K562 (cell line): Measurements from ENCODE around the gene SLC4A2. TPM values are rescaled to one million over a fixed set of nuclear protein-coding genes. Genes with fewer than 3 reads are reported as not detected.

Experiments used
- ATF1 ChIP-seq, 2 experiments: fragments of 450-650 bp in 1 of 2; IDR thresholded peaks; 2 replicates each; pipeline ENCODE4 v1.6.1; 2016; ENCODE audit warnings: missing compliant biosample characterization in 1 of 2, missing genetic modification characterization in 1 of 2
- BDP1 ChIP-seq: IDR thresholded peaks from 3 replicates; pipeline ENCODE4 v1.6.1; 2011; ENCODE audit not compliant: insufficient read length, insufficient read depth
- CBFB ChIP-seq: sonication (generic); formaldehyde crosslinking; IDR thresholded peaks from 2 replicates; pipeline ENCODE4 v1.4.0; 2020; ENCODE audit warnings: mild to moderate bottlenecking, missing genetic modification reagents
- CCNT2 ChIP-seq: IDR thresholded peaks from 2 replicates; pipeline ENCODE4 v1.6.1; 2011; ENCODE audit warnings: borderline replicate concordance, low read depth, mild to moderate bottlenecking, moderate library complexity, mixed read lengths, low read length; ENCODE audit not compliant: insufficient read length; ENCODE audit errors: extremely low read depth
- CREB1 ChIP-seq, 2 experiments: sonication (generic) in 1 of 2; formaldehyde crosslinking in 1 of 2; IDR thresholded peaks; 2 replicates each; pipeline versions ENCODE4 v1.6.1 to v1.8.0; 2012 to 2022; ENCODE audit warnings: inconsistent platforms in 1 of 2, mild to moderate bottlenecking in 1 of 2, missing genetic modification reagents in 1 of 2, moderate library complexity in 1 of 2
- EWSR1 ChIP-seq: fragments of 450-650 bp; IDR thresholded peaks from 2 replicates; pipeline ENCODE4 v1.6.1; 2018; ENCODE audit warnings: borderline replicate concordance, mild to moderate bottlenecking, low read depth, moderate library complexity; ENCODE audit not compliant: partially characterized antibody
- HDAC2 ChIP-seq: fragments of 450-650 bp; IDR thresholded peaks from 2 replicates; pipeline ENCODE4 v1.6.1; 2016; ENCODE audit warnings: mild to moderate bottlenecking
- HDAC3 ChIP-seq: fragments of 450-650 bp; IDR thresholded peaks from 2 replicates; pipeline ENCODE4 v1.6.1; 2018; ENCODE audit warnings: borderline replicate concordance, mild to moderate bottlenecking, moderate library complexity; ENCODE audit not compliant: partially characterized antibody
- HSF4 ChIP-seq: fragments of 250-450 bp; sonication (Bioruptor Pico); IDR thresholded peaks from 2 replicates; pipeline ENCODE4 v2.1.2; 2022; ENCODE audit warnings: mild to moderate bottlenecking, moderate library complexity, borderline replicate concordance
- LCOR ChIP-seq: sonication (generic); formaldehyde crosslinking; IDR thresholded peaks from 2 replicates; pipeline ENCODE4 v1.8.0; 2022; ENCODE audit warnings: mild to moderate bottlenecking, missing genetic modification reagents
- NFIC ChIP-seq: fragments of 450-650 bp; IDR thresholded peaks from 2 replicates; pipeline ENCODE4 v1.6.1; 2017; ENCODE audit warnings: mild to moderate bottlenecking, inconsistent platforms
- PCBP1 ChIP-seq: fragments of 200-400 bp; formaldehyde crosslinking; IDR thresholded peaks from 2 replicates; pipeline ENCODE4 v1.6.1; 2018; ENCODE audit warnings: mild to moderate bottlenecking, low read depth, low read length; ENCODE audit not compliant: poor library complexity, severe bottlenecking
- POLR2G ChIP-seq: fragments of 200-400 bp; formaldehyde crosslinking; IDR thresholded peaks from 2 replicates; pipeline ENCODE4 v1.6.1; 2017; ENCODE audit warnings: low read depth, mild to moderate bottlenecking, antibody characterized with exemption, low read length, moderate library complexity
- PTBP1 ChIP-seq: fragments of 200-400 bp; formaldehyde crosslinking; IDR thresholded peaks from 2 replicates; pipeline ENCODE4 v1.6.1; 2017; ENCODE audit warnings: low read depth, low read length
- SUPT5H ChIP-seq: fragments of 450-650 bp; IDR thresholded peaks from 2 replicates; pipeline ENCODE4 v1.6.1; 2016
- TCFL5 ChIP-seq: fragments of 250-450 bp; sonication (Bioruptor Pico); conservative IDR thresholded peaks from 2 replicates; pipeline ENCODE4 v1.6.1; 2021; ENCODE audit warnings: mild to moderate bottlenecking, moderate library complexity, matching md5 sums
- ZNF57 ChIP-seq: fragments of 450-650 bp; formaldehyde crosslinking; IDR thresholded peaks from 2 replicates; pipeline ENCODE4 v1.4.0; 2020; ENCODE audit warnings: mild to moderate bottlenecking, moderate library complexity
- ZNF584 ChIP-seq: fragments of 200-800 bp; sonication (Bioruptor generic); IDR thresholded peaks from 2 replicates; pipeline ENCODE4 v1.6.1; 2016; ENCODE audit warnings: low read depth, mild to moderate bottlenecking, missing genetic modification characterization, missing compliant biosample characterization
- ZNF764 ChIP-seq: fragments of 250-450 bp; sonication (Bioruptor Pico); IDR thresholded peaks from 2 replicates; pipeline ENCODE4 v1.4.0; 2020; ENCODE audit warnings: low read depth, mild to moderate bottlenecking, moderate library complexity
- polyA plus RNA-seq, 8 experiments: library from polyadenylated mRNA; depleted of rRNA in 4 of 8; stranded (reverse) in 5 of 8; unstranded in 3 of 8; fragments of >200 nt; fragmentation: Nextera tagmentation in 2 of 8; fragmentation: Illumina TruSeq in 1 of 8; extraction: Ambion mirVana in 2 of 8; extraction: Trizol in 1 of 8; gene quantifications; 2 replicates each; pipeline versions ENCODE4 v1.2.1 to v1.2.3, GENCODE V29; 2011 to 2014; ENCODE audit warnings: inconsistent platforms in 1 of 8, missing spikeins in 1 of 8
- total RNA-seq, 7 experiments: library from RNA; depleted of rRNA in 6 of 7; stranded (reverse); fragments of >200 nt in 6 of 7; fragmentation: Illumina TruSeq in 2 of 7; extraction: Trizol in 2 of 7; gene quantifications; 2 replicates each; pipeline versions ENCODE4 v1.2.1 to v1.2.3, GENCODE V29; 2011 to 2021; ENCODE audit warnings: low replicate concordance in 1 of 7
- TF ChIP-seq, protein P1 (sequence below), 2 experiments: fragments of 450-650 bp; IDR thresholded peaks; 2 replicates each; pipeline ENCODE4 v1.6.1; 2018; ENCODE audit warnings: mild to moderate bottlenecking in 2 of 2, low read depth in 1 of 2; ENCODE audit not compliant: partially characterized antibody in 2 of 2
- TF ChIP-seq, protein P2 (sequence below): fragments of 250-450 bp; sonication (Bioruptor Pico); IDR thresholded peaks from 2 replicates; pipeline ENCODE4 v1.5.0; 2020; ENCODE audit warnings: mild to moderate bottlenecking, borderline replicate concordance

The SLC4A2 gene
- total and polyA plus RNA-seq, 9 of the 15 experiments (the other 6 are each of a cell fraction or from before 2014, with no cell fraction given): 11.4 to 375 (median 130) TPM

DNA sequence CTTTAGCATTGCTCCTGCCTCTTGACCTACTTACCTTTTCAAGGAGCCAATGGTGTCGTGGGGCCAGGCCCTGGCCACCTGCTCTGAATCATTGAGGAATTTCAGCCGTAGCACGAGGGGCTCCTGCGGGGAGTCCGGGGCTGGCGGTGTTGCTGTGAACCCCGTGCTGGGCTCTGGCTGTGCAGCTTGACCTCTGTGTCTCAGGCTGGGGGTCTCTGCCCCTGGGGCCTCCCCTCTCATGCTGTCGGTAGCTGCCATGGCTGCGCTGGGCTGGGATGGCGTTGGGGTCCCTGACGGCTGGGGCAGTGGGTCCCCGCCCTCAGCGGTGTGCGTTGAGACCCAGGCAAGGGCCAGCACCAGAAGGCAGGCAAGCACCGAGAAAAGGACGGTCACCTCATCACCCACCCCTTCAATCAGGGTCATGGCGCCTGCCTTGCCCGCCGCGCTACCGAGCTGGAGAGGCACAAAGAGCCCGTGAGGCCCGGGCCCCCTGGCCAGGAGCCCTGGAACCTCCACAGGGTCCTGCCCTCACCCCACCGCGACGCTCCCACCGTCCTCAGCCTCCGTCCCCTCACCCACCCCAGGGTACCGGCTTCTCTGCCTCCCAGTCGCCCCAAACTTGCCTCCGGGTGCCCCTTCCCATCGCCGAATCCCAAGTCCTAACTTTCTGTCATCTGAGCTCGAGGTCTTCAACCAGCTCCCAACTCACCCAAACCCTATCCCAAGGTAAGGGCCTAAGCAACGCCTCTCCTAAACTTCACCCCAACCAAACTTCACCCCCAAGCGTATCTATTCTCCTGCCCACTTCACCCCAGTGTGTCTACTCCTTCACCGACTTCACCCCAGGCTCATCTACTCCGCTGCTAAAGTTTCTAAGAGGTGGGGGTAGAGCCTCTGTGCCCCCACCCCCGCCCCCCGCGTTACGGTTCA lies 23.0 kb downstream of the SLC4A2 start (continued):
- TF ChIP-seq, protein P1, sequence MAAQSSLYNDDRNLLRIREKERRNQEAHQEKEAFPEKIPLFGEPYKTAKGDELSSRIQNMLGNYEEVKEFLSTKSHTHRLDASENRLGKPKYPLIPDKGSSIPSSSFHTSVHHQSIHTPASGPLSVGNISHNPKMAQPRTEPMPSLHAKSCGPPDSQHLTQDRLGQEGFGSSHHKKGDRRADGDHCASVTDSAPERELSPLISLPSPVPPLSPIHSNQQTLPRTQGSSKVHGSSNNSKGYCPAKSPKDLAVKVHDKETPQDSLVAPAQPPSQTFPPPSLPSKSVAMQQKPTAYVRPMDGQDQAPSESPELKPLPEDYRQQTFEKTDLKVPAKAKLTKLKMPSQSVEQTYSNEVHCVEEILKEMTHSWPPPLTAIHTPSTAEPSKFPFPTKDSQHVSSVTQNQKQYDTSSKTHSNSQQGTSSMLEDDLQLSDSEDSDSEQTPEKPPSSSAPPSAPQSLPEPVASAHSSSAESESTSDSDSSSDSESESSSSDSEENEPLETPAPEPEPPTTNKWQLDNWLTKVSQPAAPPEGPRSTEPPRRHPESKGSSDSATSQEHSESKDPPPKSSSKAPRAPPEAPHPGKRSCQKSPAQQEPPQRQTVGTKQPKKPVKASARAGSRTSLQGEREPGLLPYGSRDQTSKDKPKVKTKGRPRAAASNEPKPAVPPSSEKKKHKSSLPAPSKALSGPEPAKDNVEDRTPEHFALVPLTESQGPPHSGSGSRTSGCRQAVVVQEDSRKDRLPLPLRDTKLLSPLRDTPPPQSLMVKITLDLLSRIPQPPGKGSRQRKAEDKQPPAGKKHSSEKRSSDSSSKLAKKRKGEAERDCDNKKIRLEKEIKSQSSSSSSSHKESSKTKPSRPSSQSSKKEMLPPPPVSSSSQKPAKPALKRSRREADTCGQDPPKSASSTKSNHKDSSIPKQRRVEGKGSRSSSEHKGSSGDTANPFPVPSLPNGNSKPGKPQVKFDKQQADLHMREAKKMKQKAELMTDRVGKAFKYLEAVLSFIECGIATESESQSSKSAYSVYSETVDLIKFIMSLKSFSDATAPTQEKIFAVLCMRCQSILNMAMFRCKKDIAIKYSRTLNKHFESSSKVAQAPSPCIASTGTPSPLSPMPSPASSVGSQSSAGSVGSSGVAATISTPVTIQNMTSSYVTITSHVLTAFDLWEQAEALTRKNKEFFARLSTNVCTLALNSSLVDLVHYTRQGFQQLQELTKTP (IDR thresholded peaks at IDR 0.05; ENCODE audit: low read depth in 1 of 2, partially characterized antibody in 2 of 2): peak in 1 of 2 experiments; percentile 18
- no peak for TF ChIP-seq ZNF57
- TF ChIP-seq ZNF764: no peak
- no peak for TF ChIP-seq CCNT2
- no peak for TF ChIP-seq PTBP1
- no peak for TF ChIP-seq HDAC3
- no peak for TF ChIP-seq PCBP1
- peak; percentile 42; the same call in 1 of the 2 replicates for TF ChIP-seq LCOR
- no peak for TF ChIP-seq ATF1 (CRISPR knock-in tag; IDR thresholded peaks at IDR 0.05)
- TF ChIP-seq ATF1 (tag; IDR thresholded peaks at IDR 0.05): no peak
- TF ChIP-seq TCFL5 (CRISPR knock-in tag): no peak
- TF ChIP-seq SUPT5H: peak; percentile 75
- no peak for TF ChIP-seq NFIC
- TF ChIP-seq, protein P2, sequence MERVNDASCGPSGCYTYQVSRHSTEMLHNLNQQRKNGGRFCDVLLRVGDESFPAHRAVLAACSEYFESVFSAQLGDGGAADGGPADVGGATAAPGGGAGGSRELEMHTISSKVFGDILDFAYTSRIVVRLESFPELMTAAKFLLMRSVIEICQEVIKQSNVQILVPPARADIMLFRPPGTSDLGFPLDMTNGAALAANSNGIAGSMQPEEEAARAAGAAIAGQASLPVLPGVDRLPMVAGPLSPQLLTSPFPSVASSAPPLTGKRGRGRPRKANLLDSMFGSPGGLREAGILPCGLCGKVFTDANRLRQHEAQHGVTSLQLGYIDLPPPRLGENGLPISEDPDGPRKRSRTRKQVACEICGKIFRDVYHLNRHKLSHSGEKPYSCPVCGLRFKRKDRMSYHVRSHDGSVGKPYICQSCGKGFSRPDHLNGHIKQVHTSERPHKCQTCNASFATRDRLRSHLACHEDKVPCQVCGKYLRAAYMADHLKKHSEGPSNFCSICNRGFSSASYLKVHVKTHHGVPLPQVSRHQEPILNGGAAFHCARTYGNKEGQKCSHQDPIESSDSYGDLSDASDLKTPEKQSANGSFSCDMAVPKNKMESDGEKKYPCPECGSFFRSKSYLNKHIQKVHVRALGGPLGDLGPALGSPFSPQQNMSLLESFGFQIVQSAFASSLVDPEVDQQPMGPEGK (CRISPR knock-in tag): no peak
- no peak for TF ChIP-seq BDP1
- TF ChIP-seq EWSR1: no peak
- peak; percentile 63; the same call in 1 of the 2 replicates for TF ChIP-seq HDAC2
- TF ChIP-seq ZNF584: no peak
- TF ChIP-seq POLR2G: peak; percentile 29
- TF ChIP-seq CREB1 (IDR thresholded peaks at IDR 0.05): no peak
- TF ChIP-seq CREB1 (CRISPR knock-in tag; IDR thresholded peaks at IDR 0.05): 0 out of 2 replicates have a peak, but pooled peaks have one; percentile 26
- TF ChIP-seq HSF4 (CRISPR knock-in tag): no peak
- peak; percentile 53; the same call in 1 of the 2 replicates for TF ChIP-seq CBFB (CRISPR knock-in tag)
